ENCODE data around the gene GNB1.

GNB1 gene

DNA sequence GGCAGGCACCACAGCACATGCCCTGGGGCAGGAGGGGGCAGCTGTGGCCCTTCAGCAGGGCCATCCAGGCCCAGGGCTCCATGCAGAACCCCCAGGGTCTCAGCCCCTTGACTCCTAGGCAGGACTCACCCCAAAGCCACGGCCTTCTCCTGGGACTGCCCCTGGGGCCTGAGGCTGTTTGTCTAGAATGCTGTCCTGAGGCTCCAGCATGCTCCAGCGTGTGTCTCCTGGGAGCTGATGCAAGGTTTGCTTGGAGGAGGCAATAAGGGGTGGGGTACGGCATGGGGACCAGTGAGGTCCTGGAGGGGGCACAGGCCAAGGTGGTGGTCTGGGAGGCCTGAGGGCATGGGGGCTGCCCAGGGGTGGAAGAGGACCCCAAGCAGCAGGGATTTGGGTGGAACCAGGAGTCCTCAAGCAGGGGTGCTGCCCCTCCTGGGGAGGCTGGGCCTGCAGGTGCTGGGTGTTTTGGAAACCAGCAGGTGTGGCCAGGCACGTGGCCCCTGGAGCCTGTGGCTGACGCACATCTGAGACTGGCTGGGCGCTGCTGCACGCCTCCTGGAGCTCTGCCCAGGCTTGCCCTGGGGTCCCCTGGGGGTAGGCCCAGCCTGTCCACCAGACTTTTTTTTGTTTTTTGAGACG is 16.3 kb upstream of the GNB1 start:
- no peak for DNase-seq

GRCh38 chr1:1906185-1907097 is 15.6 kb upstream of the GNB1 start:
- DNase-seq, result peak; percentile 78

- no peak for DNase-seq
Measured at GRCh38 chr1:1903224-1903623, 12.3 kb upstream of the GNB1 start.

- DNase-seq, result no peak
Measured at GRCh38 chr1:1901641-1902294, 10.9 kb upstream of the GNB1 start.

DNA sequence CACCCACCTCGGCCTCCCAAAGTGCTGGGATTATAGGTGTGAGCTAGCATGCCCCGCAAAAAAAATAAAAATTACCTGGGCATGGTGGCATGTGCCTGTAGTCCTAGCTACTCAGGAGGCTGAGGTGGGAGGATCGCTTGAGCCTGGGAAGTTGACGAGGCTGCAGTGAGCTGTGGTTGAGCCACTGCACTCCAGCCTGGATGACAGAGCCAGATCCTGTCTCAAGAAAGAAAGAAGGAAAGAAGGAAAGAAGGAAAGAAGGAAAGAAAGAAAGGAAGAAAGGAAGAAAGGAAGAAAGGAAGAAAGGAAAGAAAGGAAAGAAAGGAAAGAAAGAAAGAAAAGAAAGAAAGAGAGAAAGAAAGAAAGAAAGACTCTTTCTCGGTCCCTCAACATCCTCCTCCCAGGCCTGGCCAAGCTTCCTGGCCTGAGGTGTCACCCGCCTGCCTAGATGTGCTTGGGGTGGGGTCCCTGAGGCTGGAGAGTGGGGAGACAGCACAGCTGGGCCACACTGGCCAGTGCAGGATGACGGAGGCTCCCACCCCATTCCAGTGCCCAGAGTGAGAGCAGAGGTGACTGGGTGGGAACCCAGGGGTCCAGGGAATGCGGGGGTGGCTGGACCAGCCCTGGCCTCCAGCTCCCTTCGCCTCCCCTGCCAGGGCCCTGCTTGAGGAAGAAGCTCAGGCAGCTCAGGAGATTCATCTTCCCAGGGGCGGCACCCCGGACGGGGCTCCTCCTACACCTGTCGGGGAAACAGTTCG is 10.2 kb upstream of the GNB1 start:
- DNase-seq, result no peak

DNA sequence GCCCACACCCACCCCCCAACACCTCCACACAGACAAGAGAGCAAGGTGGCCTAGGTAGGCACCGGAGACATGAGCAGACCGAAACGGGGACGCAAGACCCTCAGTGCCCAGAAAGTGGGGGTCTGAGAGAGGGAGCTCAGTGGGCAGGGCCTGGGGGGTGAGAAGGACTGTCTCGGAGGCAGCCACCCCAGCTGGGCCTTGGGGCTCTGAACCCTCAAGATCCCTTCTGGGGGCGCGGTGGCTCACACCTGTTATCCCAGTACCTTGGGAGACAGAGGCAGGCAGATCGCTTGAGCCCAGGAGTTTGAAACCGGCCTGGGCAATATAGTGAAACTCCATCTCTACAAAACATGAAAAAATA is 9.1 kb upstream of the GNB1 start:
- no peak for DNase-seq

DNA sequence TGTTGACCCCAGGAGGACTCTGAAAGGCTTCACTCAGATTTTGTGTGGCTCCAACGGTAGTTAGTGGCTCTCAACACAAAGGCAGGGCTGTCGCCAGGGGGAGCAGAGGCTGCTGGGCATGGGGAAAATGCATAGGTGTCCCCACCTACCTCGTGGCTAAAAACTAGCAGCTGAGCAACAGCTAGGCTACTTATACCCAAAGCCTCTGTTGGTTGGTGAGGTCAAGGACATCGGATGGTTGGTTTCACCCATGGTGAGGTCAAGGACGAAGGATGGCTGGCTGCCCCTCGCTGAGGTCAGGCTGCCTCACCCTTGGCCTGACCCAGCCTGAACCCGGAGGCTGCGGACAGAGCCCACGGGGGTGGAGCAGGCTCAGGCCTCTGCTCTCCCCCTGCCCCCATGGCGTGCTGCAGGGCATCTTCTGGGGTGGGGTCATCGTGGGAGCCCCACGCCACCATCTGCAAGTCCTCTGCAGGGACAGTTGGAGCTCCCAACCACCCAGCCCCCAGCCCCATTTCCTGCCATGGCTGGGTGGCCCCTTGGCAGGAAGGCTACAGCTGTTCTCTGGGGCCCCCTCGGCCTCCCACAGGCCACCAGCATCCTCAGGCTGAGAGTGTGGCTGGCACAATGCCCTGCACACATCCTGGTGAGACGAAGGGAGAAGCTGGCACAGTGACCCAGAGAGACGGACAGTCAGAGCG is 8.5 kb upstream of the GNB1 start:
- DNase-seq, result no peak

DNA sequence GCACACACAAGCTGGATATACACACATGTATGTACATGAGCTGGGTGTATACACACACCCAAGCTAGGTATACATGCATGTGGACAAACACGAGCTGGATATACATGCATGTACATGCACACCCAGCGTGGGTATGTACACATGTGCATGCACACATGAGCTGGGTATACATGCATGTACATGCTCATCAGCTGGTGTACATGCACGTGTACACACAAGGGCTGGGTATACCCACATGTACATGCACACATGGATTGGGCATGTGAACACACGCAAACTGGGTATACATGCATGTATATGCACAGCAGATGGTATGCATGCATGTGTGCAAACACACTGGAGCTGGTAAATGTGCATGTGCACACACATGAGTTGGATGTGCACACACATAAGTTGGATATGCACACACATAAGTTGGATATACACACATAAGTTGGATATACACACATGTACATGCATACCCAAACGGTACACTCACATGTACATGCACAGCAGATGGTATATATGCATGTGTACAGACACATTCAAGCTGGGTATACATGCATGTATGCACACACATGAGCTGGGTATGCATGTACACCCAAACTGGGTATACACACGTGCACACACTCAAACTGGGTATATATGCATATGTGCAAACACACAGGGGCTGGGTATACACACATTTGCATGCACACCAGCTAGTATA is 7.5 kb upstream of the GNB1 start:
- DNase-seq, result no peak

- DNase-seq, result no peak
Measured at GRCh38 chr1:1895456-1896336, 4.8 kb upstream of the GNB1 start.

- DNase-seq, result no peak
Measured at GRCh38 chr1:1895060-1895418, 4.2 kb upstream of the GNB1 start.

GRCh38 chr1:1894354-1895059 is 3.6 kb upstream of the GNB1 start:
- no peak for DNase-seq

- DNase-seq, result no peak
Measured at GRCh38 chr1:1893997-1894353, 3.1 kb upstream of the GNB1 start.

- no peak for DNase-seq
Measured at GRCh38 chr1:1893291-1893985, 2.6 kb upstream of the GNB1 start.

DNA sequence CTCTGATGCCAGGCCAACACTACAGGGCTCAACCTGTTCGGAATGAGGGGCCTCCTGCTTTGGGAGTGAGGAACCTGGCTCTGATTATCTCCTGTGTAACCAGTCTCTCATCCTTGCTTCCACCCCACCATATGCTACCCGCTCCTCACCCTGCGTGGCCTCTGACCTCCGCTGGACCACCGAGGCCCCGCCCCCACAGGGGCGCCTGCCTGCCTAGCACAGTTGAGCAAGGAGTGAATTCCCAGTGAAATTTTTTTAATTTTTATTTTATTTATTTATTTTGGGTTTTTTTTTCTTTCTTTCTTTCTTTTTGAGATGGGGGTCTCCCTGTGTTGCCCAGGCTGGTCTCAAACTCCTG is 1.9 kb upstream of the GNB1 start:
- DNase-seq, result no peak

DNA sequence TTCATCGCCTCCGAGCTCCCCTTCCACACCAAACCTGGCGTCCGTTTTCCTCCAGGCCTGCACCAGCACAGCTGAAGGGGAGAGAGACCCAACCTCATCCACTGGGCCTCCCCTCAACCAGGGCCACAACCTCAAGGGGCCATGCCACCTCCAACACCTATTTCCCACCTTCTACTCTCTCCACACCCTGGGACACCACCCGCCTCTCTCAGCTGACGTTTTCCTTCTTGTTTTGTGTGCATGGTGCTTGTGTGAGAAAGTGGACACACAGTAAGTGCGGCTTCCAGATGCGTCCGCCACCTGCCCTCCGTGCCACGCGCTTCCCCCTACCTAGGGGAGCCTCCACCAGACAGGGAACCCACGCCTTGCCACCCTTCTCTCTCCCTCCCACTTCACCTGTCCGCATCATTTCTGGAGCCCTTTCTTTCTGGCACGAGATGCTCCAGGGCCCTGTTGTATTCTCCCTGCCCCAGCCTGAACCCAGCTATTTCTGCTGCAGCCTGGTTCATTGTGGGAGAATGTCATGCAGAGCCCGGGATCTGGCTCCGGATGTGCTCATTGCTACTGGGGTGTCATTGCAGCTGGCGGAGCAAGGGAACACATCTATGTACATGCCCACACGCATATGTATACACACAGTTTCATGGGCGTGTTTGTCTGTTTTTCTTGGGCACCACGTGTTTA is 1.3 kb upstream of the GNB1 start:
- DNase-seq, result peak; percentile 45

GRCh38 chr1:1891349-1892078 is 627 bp upstream of the GNB1 start:
- DNase-seq, result peak; percentile 84

GRCh38 chr1:1889847-1890505 is 911 bp downstream of the GNB1 start:
- DNase-seq, result peak; percentile 60

All from stimulated activated CD4-positive, alpha-beta T cell treated with anti-CD3 and anti-CD28 coated beads, Interleukin-15, amount 100 ng/mL, for 24 hours (primary cell).